GM23338 (cell line): ENCODE results near the gene PCNX3. TPM values are rescaled to one million over a fixed set of nuclear protein-coding genes. Genes with fewer than 3 reads are reported as not detected.

Source experiments
- ATAC-seq: fragments of 200-7000 bp; cut with Tn5 transposase; 3 replicates; pipeline ENCODE4 v1.9.1; 2020
- DNase-seq: peaks from one replicate; pipeline ENCODE4 v3.0.0-alpha.2; 2015; ENCODE audit warnings: low spot score
- H2AFZ ChIP-seq: fragments of 200-600 bp; sonication (generic); 2 replicates; pipeline ENCODE4 v1.8.0; 2016; ENCODE audit warnings: antibody characterized with exemption, mild to moderate bottlenecking, moderate library complexity
- H3F3A ChIP-seq: fragments of 200-600 bp; sonication (generic); replicated peaks from 2 replicates; pipeline ENCODE4 v1.8.0; 2017; ENCODE audit warnings: antibody characterized with exemption, mixed run types, low read depth
- H3K27ac ChIP-seq: fragments of 200-600 bp; sonication (generic); 2 replicates; pipeline ENCODE4 v1.6.1; 2016; ENCODE audit warnings: low read depth
- H3K27me3 ChIP-seq: fragments of 200-600 bp; sonication (generic); 2 replicates; pipeline ENCODE4 v1.8.0; 2016; ENCODE audit warnings: mild to moderate bottlenecking, mixed run types, moderate library complexity; ENCODE audit not compliant: insufficient read depth
- H3K36me3 ChIP-seq: fragments of 200-600 bp; sonication (generic); 2 replicates; pipeline ENCODE4 v1.8.0; 2016; ENCODE audit warnings: mild to moderate bottlenecking; ENCODE audit not compliant: insufficient read depth
- H3K4me1 ChIP-seq: fragments of 200-600 bp; sonication (generic); 2 replicates; pipeline ENCODE4 v1.8.0; 2016; ENCODE audit warnings: mild to moderate bottlenecking, moderate library complexity; ENCODE audit not compliant: insufficient read depth
- H3K4me2 ChIP-seq: fragments of 200-600 bp; sonication (generic); 2 replicates; pipeline ENCODE4 v1.7.1; 2017; ENCODE audit warnings: mixed run types
- H3K4me3 ChIP-seq: fragments of 200-600 bp; sonication (generic); 2 replicates; pipeline ENCODE4 v1.6.1; 2016; ENCODE audit warnings: mixed run types
- H3K79me2 ChIP-seq: fragments of 200-600 bp; sonication (generic); replicated peaks from 2 replicates; pipeline ENCODE4 v1.8.0; 2017; ENCODE audit warnings: mild to moderate bottlenecking; ENCODE audit not compliant: insufficient read depth
- H3K9me2 ChIP-seq: fragments of 200-600 bp; sonication (generic); 2 replicates; pipeline ENCODE4 v1.8.0; 2017; ENCODE audit not compliant: insufficient read depth
- H4K20me1 ChIP-seq: fragments of 200-600 bp; sonication (generic); replicated peaks from 2 replicates; pipeline ENCODE4 v1.8.0; 2017; ENCODE audit warnings: mild to moderate bottlenecking; ENCODE audit not compliant: insufficient read depth
- H3K27ac Mint-ChIP-seq: 2 replicates; pipeline ENCODE4 v1.8.0; 2020; ENCODE audit warnings: inconsistent platforms, mild to moderate bottlenecking, moderate library complexity, mixed read lengths
- H3K27me3 Mint-ChIP-seq: 3 replicates; pipeline ENCODE4 v1.8.0; 2022; ENCODE audit warnings: low read depth, mild to moderate bottlenecking, moderate library complexity, mixed read lengths, inconsistent platforms; ENCODE audit not compliant: insufficient read depth, poor library complexity
- H3K36me3 Mint-ChIP-seq: 3 replicates; pipeline ENCODE4 v1.8.0; 2021; ENCODE audit warnings: low read depth, mild to moderate bottlenecking, inconsistent platforms, moderate library complexity, mixed read lengths
- H3K4me1 Mint-ChIP-seq: 3 replicates; pipeline ENCODE4 v1.8.0; 2020; ENCODE audit warnings: mild to moderate bottlenecking, inconsistent platforms, mixed read lengths
- H3K4me3 Mint-ChIP-seq: 3 replicates; pipeline ENCODE4 v1.8.0; 2021; ENCODE audit warnings: moderate library complexity, mild to moderate bottlenecking, inconsistent platforms, mixed read lengths
- H3K9me3 Mint-ChIP-seq: 3 replicates; pipeline ENCODE4 v1.8.0; 2020; ENCODE audit warnings: moderate library complexity, mild to moderate bottlenecking, inconsistent platforms, mixed read lengths
- CREB1 ChIP-seq: fragments of 250-450 bp; sonication (Bioruptor Pico); IDR thresholded peaks from 2 replicates; pipeline ENCODE4 v1.5.0; 2020; ENCODE audit warnings: low read depth, mild to moderate bottlenecking, moderate library complexity
- CTCF ChIP-seq, 2 experiments: fragments of 200-600 bp in 1 of 2; sonication (generic) in 1 of 2; conservative IDR thresholded peaks; 2 replicates each; pipeline versions ENCODE4 v1.5.1 to v1.6.1; 2016 to 2017; ENCODE audit warnings: antibody characterized with exemption in 2 of 2, low read depth in 2 of 2, mild to moderate bottlenecking in 2 of 2, moderate library complexity in 1 of 2
- ETS1 ChIP-seq: IDR thresholded peaks from 2 replicates; pipeline ENCODE4 v1.6.1; 2016; ENCODE audit warnings: antibody characterized with exemption
- EZH2 ChIP-seq: fragments of 200-600 bp; sonication (generic); IDR thresholded peaks from one replicate; pipeline ENCODE4 v1.8.0; 2017; ENCODE audit warnings: antibody characterized with exemption, mild to moderate bottlenecking, low read depth; ENCODE audit not compliant: unreplicated experiment
- EZH2phosphoT487 ChIP-seq: fragments of 200-600 bp; sonication (generic); IDR thresholded peaks from one replicate; pipeline ENCODE4 v1.8.1; 2018; ENCODE audit warnings: antibody characterized with exemption; ENCODE audit not compliant: unreplicated experiment
- JUNB ChIP-seq: IDR thresholded peaks from one replicate; pipeline ENCODE4 v1.6.1; 2016; ENCODE audit warnings: antibody characterized with exemption; ENCODE audit not compliant: unreplicated experiment
- NANOG ChIP-seq: IDR thresholded peaks from 2 replicates; pipeline ENCODE4 v1.6.1; 2016; ENCODE audit warnings: antibody characterized with exemption, borderline replicate concordance
- POLR2AphosphoS5 ChIP-seq: IDR thresholded peaks from 2 replicates; pipeline ENCODE4 v1.6.1; 2016; ENCODE audit warnings: antibody characterized with exemption, low read depth
- REST ChIP-seq: IDR thresholded peaks from one replicate; pipeline ENCODE4 v1.6.1; 2018; ENCODE audit warnings: antibody characterized with exemption; ENCODE audit not compliant: unreplicated experiment
- STAT1 ChIP-seq: IDR thresholded peaks from one replicate; pipeline ENCODE4 v1.6.1; 2016; ENCODE audit warnings: antibody characterized with exemption; ENCODE audit not compliant: unreplicated experiment
- ZNF114 ChIP-seq: fragments of 250-450 bp; sonication (Bioruptor Pico); IDR thresholded peaks from 2 replicates; pipeline ENCODE4 v1.5.0; 2020; ENCODE audit warnings: mild to moderate bottlenecking, moderate library complexity
- ZNF331 ChIP-seq: fragments of 250-450 bp; sonication (Bioruptor Pico); IDR thresholded peaks from 2 replicates; pipeline ENCODE4 v1.5.0; 2020; ENCODE audit warnings: low read depth, mild to moderate bottlenecking, moderate library complexity
- ZNF462 ChIP-seq: fragments of 250-450 bp; sonication (Bioruptor Pico); IDR thresholded peaks from 2 replicates; pipeline ENCODE4 v1.5.0; 2020; ENCODE audit warnings: mild to moderate bottlenecking, moderate library complexity
- polyA plus RNA-seq: library from polyadenylated mRNA; unstranded; fragments of >200 nt; fragmentation: Nextera tagmentation; extraction: Ambion mirVana; gene quantifications from 2 replicates; pipeline ENCODE4 v1.2.1, GENCODE V29; 2016
- total RNA-seq: library from RNA; depleted of rRNA; stranded (reverse); fragments of >200 nt; shearing (Covaris generic); gene quantifications from 2 replicates; pipeline ENCODE4 v1.2.3, GENCODE V29; 2014

The PCNX3 gene
- total and polyA plus RNA-seq, 2 experiments from 2014 or later: 8.7 to 52.2 TPM

GRCh38 chr11:65607614-65608426 is 7.8 kb upstream of the PCNX3 start:
- Histone ChIP-seq H3K27ac (peak overlapping the region; percentile 78; the same call in 1 of the 2 replicates), H3K36me3 (no peaks in the 10 kb centered on the region), H4K20me1 (no peaks in the 10 kb centered on the region; the same call in 1 of the 2 replicates), H3K79me2 (peaks cover 8% of the 10 kb centered on the region; the same call in 1 of the 2 replicates), H3K4me1 (peaks cover 21% of the 10 kb centered on the region), H3K4me3 (peak overlapping the region; percentile 63), H3K9me2 (no peaks in the 10 kb centered on the region), H2AFZ (peak overlapping the region; percentile 86; the same call in 1 of the 2 replicates), H3K4me2 (peak overlapping the region; percentile 81), H3F3A (peaks cover 21% of the 10 kb centered on the region), H3K27me3 (no peaks in the 10 kb centered on the region)
- Mint-ChIP-seq H3K9me3 (no peaks in the 10 kb centered on the region), H3K36me3 (peaks cover 20% of the 10 kb centered on the region), H3K4me3 (peak overlapping the region; percentile 70), H3K27me3 (peaks cover 21% of the 10 kb centered on the region), H3K4me1 (peaks cover 17% of the 10 kb centered on the region), H3K27ac (no peak overlapping the region)
- no peak for DNase-seq
- peak; percentile 13 for ATAC-seq
- TF ChIP-seq ETS1 (no peak), ZNF462 (CRISPR knock-in tag) (no peak), CTCF (conservative IDR thresholded peaks at IDR 0.05; ENCODE audit: low read depth in 2 of 2) (no peak; a peak in 1 of 4 replicates), POLR2AphosphoS5 (no peak), NANOG (no peak), JUNB (no peak), EZH2 (no peak), STAT1 (no peak), ZNF114 (CRISPR knock-in tag) (no peak), EZH2phosphoT487 (no peak), ZNF331 (CRISPR knock-in tag) (no peak), REST (no peak), CREB1 (CRISPR knock-in tag) (no peak)
